Measurements from ENCODE around the gene MROH9.
A peak's percentile ranks its signal among the peaks of the same experiment; 100 is the strongest.

Gene MROH9, protein sequence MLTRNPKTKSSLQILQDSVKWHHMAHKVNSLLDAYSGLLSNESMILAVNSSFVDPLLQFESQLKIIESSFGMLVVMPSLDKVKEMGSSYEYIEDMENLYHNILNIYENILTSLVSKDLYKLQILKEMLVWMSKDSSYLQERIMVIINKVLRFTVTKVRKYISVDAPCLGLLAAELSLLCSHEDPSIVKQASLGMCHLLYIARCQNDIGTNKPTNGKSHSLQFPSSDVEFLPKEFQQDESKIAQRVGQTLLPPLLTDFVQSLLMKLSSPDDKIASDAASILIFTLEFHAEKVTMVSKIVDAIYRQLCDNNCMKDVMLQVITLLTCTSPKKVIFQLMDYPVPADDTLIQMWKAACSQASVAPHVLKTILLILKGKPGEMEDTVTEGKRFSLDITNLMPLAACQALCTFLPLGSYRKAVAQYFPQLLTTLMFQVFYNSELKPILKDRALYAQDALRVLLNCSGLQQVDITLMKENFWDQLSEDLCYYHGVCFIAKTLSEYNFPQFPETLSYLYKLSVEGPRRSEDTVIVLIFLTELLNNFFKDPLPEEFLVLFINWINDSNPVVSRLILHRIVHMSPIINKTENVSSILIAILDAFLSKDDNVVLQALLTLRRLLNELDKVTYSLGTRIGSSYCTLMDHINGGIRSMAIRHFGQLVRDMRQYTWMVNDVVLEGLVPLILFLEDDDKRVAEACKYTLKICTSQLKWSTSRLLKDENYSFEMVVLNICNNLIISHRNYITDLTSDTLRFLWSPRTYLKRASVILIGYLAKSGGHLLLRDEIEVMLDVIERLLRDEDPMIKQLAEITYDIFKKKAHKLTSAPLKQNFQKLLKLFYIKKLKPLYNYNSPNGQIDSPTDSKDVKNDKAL

GRCh38 chr1:170935231-170935630 is at the start of gene MROH9:
TSS of gene MROH9 (plus strand) at chr1:170935534. CDS start at chr1:170945557, 10,023 bp downstream.
- peak; percentile 54 for DNase-seq (ENCODE audit: low read depth)
- TF ChIP-seq, protein P1, sequence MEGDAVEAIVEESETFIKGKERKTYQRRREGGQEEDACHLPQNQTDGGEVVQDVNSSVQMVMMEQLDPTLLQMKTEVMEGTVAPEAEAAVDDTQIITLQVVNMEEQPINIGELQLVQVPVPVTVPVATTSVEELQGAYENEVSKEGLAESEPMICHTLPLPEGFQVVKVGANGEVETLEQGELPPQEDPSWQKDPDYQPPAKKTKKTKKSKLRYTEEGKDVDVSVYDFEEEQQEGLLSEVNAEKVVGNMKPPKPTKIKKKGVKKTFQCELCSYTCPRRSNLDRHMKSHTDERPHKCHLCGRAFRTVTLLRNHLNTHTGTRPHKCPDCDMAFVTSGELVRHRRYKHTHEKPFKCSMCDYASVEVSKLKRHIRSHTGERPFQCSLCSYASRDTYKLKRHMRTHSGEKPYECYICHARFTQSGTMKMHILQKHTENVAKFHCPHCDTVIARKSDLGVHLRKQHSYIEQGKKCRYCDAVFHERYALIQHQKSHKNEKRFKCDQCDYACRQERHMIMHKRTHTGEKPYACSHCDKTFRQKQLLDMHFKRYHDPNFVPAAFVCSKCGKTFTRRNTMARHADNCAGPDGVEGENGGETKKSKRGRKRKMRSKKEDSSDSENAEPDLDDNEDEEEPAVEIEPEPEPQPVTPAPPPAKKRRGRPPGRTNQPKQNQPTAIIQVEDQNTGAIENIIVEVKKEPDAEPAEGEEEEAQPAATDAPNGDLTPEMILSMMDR (IDR thresholded peaks at IDR 0.05; ENCODE audit: insufficient read depth, low read depth, low read length, missing control alignments): no peak
- H3K4me3 ChIP-seq (ENCODE audit: low read length): no peak within 1 kb of the TSS

- H3K4me3 ChIP-seq (ENCODE audit: low read length): no peak overlapping the region
- TF ChIP-seq, protein P1 (IDR thresholded peaks at IDR 0.05; ENCODE audit: insufficient read depth, low read depth, low read length, missing control alignments): no peak
- DNase-seq (ENCODE audit: low read depth): no peak
These were observed 49.8 kb upstream of the MROH9 start for GRCh38 chr1:170885551-170885950.

DNA sequence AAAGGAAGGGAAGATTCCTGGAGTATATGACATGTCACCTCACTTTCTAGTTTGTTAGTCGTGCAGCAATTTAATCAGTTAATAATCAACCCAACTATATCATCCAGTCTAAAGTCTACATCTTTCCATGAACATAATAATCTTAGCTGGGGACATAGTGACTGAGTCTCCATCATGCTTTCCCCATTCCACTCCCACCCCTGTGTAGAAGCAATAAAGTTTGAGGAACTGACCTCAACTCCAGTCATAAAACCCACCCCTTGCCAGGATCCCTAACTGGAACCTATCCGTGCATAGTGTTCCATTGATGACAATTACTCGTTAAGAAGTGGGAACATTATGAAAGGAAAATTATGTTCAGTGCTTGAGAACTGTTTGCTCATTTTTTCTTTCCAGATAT is 48.9 kb upstream of the MROH9 start:
- DNase-seq (ENCODE audit: low read depth): no peak
- TF ChIP-seq, protein P1 (IDR thresholded peaks at IDR 0.05; ENCODE audit: insufficient read depth, low read depth, low read length, missing control alignments): no peak
- no peak overlapping the region for H3K4me3 ChIP-seq (ENCODE audit: low read length)

DNA sequence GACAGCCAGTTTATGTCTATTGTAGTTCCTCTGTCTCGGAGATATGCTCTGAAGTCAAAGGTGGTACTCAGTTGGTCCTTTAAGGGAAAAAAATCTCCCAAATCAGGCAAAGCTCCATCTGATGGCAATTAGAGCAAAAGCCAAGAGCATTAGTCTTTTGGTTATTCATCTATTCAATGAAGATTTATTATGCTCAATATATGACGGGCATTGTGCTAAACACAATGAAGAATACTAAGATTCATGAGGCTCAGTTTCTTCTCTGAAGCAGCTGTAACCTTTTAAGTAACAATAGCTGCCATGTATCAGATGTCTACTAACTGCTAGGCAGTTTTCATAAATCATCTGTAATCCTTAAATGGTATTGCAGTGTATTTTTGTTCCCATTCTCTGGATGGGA is 47.6 kb upstream of the MROH9 start:
- no peak for DNase-seq (ENCODE audit: low read depth)
- H3K4me3 ChIP-seq (ENCODE audit: low read length): no peak overlapping the region
- TF ChIP-seq, protein P1 (IDR thresholded peaks at IDR 0.05; ENCODE audit: insufficient read depth, low read depth, low read length, missing control alignments): no peak

- peak; percentile 9 for DNase-seq (ENCODE audit: low read depth)
- TF ChIP-seq, protein P1 (IDR thresholded peaks at IDR 0.05; ENCODE audit: insufficient read depth, low read depth, low read length, missing control alignments): no peak
These were observed 43.5 kb upstream of the MROH9 start for GRCh38 chr1:170891872-170892271.

DNA sequence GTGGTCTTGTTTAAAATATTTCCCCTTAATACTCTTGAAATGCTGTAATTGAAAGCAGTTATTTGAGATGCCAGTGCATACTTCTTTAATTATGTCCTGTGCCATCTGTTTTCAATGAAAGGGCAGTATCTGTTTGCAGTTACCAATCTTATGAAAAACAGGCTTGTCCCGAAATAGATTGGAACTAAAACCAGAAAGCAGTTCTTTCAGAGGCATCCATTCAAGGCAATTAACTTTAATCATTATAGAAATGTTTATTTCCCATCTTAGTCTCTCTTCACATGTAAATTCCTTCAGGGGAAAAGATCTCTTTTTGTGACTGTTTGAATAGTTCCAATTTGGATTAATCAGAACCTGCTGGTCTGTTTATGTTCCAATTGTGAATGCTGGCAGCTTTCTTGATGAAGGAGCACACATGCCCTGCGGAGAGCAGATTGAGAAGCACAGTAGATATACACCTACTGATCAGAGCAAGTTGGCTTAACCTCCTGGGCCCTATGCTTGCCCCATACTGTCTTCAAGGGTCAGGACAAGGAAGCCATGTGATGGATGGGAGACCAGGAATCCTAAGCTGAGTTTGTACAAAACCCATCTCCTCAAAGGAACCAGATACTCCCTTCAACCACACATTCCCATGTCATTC is 41.6 kb upstream of the MROH9 start:
- TF ChIP-seq, protein P1 (IDR thresholded peaks at IDR 0.05; ENCODE audit: insufficient read depth, low read depth, low read length, missing control alignments): no peak
- no peak overlapping the region for H3K4me3 ChIP-seq (ENCODE audit: low read length)
- DNase-seq (ENCODE audit: low read depth): no peak

More at GRCh38 chr1:170891872-170892271, 43.5 kb upstream of the MROH9 start:
- no peak overlapping the region for H3K4me3 ChIP-seq (ENCODE audit: low read length)
